Measurements from ENCODE around the gene SLC35F3. TPM values are rescaled to one million over a fixed set of nuclear protein-coding genes. Genes with fewer than 3 reads are reported as not detected.

The SLC35F3 gene
- polyA plus RNA-seq, 1 donor from 2014 or later: 13.9 TPM

DNA sequence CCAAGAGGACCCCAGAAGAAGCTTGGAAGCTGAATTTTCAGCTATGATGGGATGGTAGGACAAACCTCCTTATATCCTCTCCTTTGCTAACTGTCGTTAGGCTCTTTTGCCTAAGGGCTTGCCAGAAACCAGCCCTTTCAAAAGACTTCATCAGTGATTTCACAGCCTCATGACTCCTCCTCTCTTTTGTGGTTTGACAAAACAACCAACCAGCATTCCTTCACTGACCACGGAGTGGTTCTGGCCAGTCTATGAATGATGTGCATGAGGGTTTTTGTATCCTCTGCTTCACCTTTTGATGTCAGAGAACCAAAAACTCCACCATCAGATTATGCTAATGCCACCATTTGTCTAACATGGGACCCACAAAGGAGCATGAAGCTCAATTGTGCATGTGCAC, 351.9 kb downstream of the SLC35F3 start:
- no peaks in the 10 kb centered on the region for H3K27me3 ChIP-seq (ENCODE audit: insufficient read depth, low read depth, low read length)
- H3F3A ChIP-seq (ENCODE audit: insufficient read depth, low read length, poor library complexity, severe bottlenecking): no peaks in the 10 kb centered on the region
- no peaks in the 10 kb centered on the region for H3K79me2 ChIP-seq (replicated peaks; ENCODE audit: insufficient read depth, low read length)
- TF ChIP-seq SMC3 (conservative IDR thresholded peaks at IDR 0.05; ENCODE audit: poor library complexity): no peak
- no peaks in the 10 kb centered on the region for H4K20me1 ChIP-seq (ENCODE audit: insufficient read depth)
- H3K9me3 ChIP-seq (ENCODE audit: low read length): no peaks in the 10 kb centered on the region
- H2AFZ ChIP-seq (ENCODE audit: low read depth, low read length): no peak overlapping the region
- no peak overlapping the region for H3K9ac ChIP-seq (ENCODE audit: low read length)
- H3K9me2 ChIP-seq (ENCODE audit: insufficient read depth, low read length): no peaks in the 10 kb centered on the region
- H3K4me3 ChIP-seq (ENCODE audit: low read length): no peak overlapping the region
- no peaks in the 10 kb centered on the region for H3K36me3 ChIP-seq (ENCODE audit: insufficient read depth, low read length)
- H3K27ac ChIP-seq (ENCODE audit: low read length): no peak overlapping the region
- no peak overlapping the region for H3K4me2 ChIP-seq (ENCODE audit: low read length)

DNA sequence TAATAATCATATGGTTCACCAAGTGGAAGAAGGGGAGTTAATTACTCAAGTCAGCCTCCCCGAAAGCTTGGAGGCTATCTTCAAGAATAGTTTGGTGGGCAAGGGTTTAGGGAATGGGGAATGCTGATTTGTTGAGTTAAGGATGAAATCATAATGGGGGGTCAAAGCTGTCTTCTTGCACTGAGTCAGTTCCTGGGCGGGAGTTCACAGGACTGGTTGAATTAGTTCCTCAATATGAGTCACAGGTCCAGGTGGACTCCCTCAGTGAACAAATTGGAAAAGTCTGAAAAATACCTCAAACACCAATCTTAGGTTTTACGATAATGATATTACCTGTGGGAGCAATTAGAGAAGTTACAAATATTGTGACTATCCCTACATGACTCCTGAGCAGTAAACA, 353.6 kb downstream of the SLC35F3 start:
- Histone ChIP-seq H3K4me2 (ENCODE audit: low read length) (no peak overlapping the region), H3K79me2 (replicated peaks; ENCODE audit: insufficient read depth, low read length) (no peaks in the 10 kb centered on the region), H3K9ac (ENCODE audit: low read length) (no peak overlapping the region), H3K36me3 (ENCODE audit: insufficient read depth, low read length) (no peaks in the 10 kb centered on the region), H3K4me3 (ENCODE audit: low read length) (no peak overlapping the region), H2AFZ (ENCODE audit: low read depth, low read length) (no peak overlapping the region), H3K9me2 (ENCODE audit: insufficient read depth, low read length) (no peaks in the 10 kb centered on the region), H3K27me3 (ENCODE audit: insufficient read depth, low read depth, low read length) (no peaks in the 10 kb centered on the region), H4K20me1 (ENCODE audit: insufficient read depth) (no peaks in the 10 kb centered on the region), H3K27ac (ENCODE audit: low read length) (no peak overlapping the region), H3F3A (ENCODE audit: insufficient read depth, low read length, poor library complexity, severe bottlenecking) (no peaks in the 10 kb centered on the region), H3K9me3 (ENCODE audit: low read length) (no peaks in the 10 kb centered on the region)
- TF ChIP-seq EZH2 (IDR thresholded peaks at IDR 0.05; ENCODE audit: borderline replicate concordance, insufficient read depth, low read length, poor library complexity, severe bottlenecking) (no peak), RAD21 (conservative IDR thresholded peaks at IDR 0.05) (no peak), EP300 (conservative IDR thresholded peaks at IDR 0.05; ENCODE audit: poor library complexity, severe bottlenecking) (no peak), POLR2AphosphoS5 (IDR thresholded peaks at IDR 0.05) (no peak), REST (IDR thresholded peaks at IDR 0.05; ENCODE audit: borderline replicate concordance) (no peak), TAF1 (IDR thresholded peaks at IDR 0.05; ENCODE audit: low read depth) (no peak), CTCF (IDR thresholded peaks at IDR 0.05; ENCODE audit: poor library complexity, severe bottlenecking) (no peak), SMC3 (conservative IDR thresholded peaks at IDR 0.05; ENCODE audit: poor library complexity) (no peak), MXI1 (conservative IDR thresholded peaks at IDR 0.05; ENCODE audit: poor library complexity, severe bottlenecking) (no peak)

GRCh38 chr1:234260578-234260977, 356.1 kb downstream of the SLC35F3 start:
- no peak overlapping the region for H2AFZ ChIP-seq (ENCODE audit: low read depth, low read length)
- TF ChIP-seq REST (IDR thresholded peaks at IDR 0.05; ENCODE audit: borderline replicate concordance) (no peak), SMC3 (conservative IDR thresholded peaks at IDR 0.05; ENCODE audit: poor library complexity) (no peak), EZH2 (IDR thresholded peaks at IDR 0.05; ENCODE audit: borderline replicate concordance, insufficient read depth, low read length, poor library complexity, severe bottlenecking) (no peak), EP300 (conservative IDR thresholded peaks at IDR 0.05; ENCODE audit: poor library complexity, severe bottlenecking) (no peak), MXI1 (conservative IDR thresholded peaks at IDR 0.05; ENCODE audit: poor library complexity, severe bottlenecking) (no peak), TAF1 (IDR thresholded peaks at IDR 0.05; ENCODE audit: low read depth) (no peak), RAD21 (conservative IDR thresholded peaks at IDR 0.05) (no peak), POLR2AphosphoS5 (IDR thresholded peaks at IDR 0.05) (no peak), CTCF (IDR thresholded peaks at IDR 0.05; ENCODE audit: poor library complexity, severe bottlenecking) (no peak)

More at GRCh38 chr1:234260578-234260977, 356.1 kb downstream of the SLC35F3 start:
- no peaks in the 10 kb centered on the region for H4K20me1 ChIP-seq (ENCODE audit: insufficient read depth)
- no peak overlapping the region for H3K4me3 ChIP-seq (ENCODE audit: low read length)
- H3K36me3 ChIP-seq (ENCODE audit: insufficient read depth, low read length): no peaks in the 10 kb centered on the region
- no peaks in the 10 kb centered on the region for H3K9me3 ChIP-seq (ENCODE audit: low read length)
- no peaks in the 10 kb centered on the region for H3F3A ChIP-seq (ENCODE audit: insufficient read depth, low read length, poor library complexity, severe bottlenecking)
- no peaks in the 10 kb centered on the region for H3K79me2 ChIP-seq (replicated peaks; ENCODE audit: insufficient read depth, low read length)
- no peak overlapping the region for H3K4me2 ChIP-seq (ENCODE audit: low read length)
- no peak overlapping the region for H3K9ac ChIP-seq (ENCODE audit: low read length)
- no peak overlapping the region for H3K27ac ChIP-seq (ENCODE audit: low read length)
- H3K27me3 ChIP-seq (ENCODE audit: insufficient read depth, low read depth, low read length): no peaks in the 10 kb centered on the region
- H3K9me2 ChIP-seq (ENCODE audit: insufficient read depth, low read length): no peaks in the 10 kb centered on the region
